Mammary epithelial cell (primary cell): ENCODE measurements around the gene WDR70.

Source experiments
- CTCF ChIP-seq, 2 donors: IDR thresholded peaks in 1 of 2; conservative IDR thresholded peaks in 1 of 2; 2 replicates each; pipeline ENCODE4 v1.5.1; 2011 to 2012; ENCODE audit warnings: inconsistent platforms in 2 of 2, low read length in 2 of 2, mild to moderate bottlenecking in 2 of 2, control low read depth in 1 of 2, low read depth in 1 of 2; ENCODE audit not compliant: insufficient read depth in 1 of 2; ENCODE audit errors: extremely low read depth in 1 of 2
- EZH2 ChIP-seq: IDR thresholded peaks from 2 replicates; pipeline ENCODE4 v1.6.1; 2012; ENCODE audit warnings: low read length, inconsistent platforms, borderline replicate concordance

DNA sequence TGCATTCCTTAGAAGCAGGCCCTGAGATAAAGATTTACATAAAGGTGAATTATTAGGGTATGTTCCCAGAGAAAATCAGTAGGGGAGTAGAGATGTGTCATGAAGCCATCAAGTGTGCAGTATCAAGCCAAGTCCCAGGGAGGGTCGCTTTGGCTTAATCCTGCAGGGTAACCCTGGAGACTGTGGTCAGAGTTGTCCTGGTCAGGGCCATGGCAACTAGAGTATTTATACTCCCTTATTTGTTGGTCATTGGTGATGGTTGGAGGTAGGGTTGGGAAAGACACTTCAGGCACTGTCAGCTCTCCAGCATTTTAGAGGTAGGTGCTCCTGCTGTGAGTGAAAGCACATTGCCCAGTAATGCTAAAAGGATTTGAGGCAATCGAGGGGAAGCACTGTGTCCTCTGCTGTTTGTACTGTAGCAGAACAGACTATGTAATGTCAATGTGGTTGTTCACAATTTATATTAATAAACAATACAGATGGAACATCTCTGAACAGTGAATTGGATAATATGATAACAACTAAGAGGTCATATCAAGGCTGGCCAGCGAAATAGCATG, 351.9 kb downstream of the WDR70 start:
- TF ChIP-seq CTCF (conservative IDR thresholded peaks at IDR 0.05 in 1 of 2, IDR thresholded peaks at IDR 0.05 in 1 of 2; ENCODE audit: extremely low read depth in 1 of 2, insufficient read depth in 1 of 2, low read depth in 1 of 2, low read length in 2 of 2) = no peak
- TF ChIP-seq EZH2 = no peak
